ENCODE data around the gene CAMK1D. TPM values are rescaled to one million over a fixed set of nuclear protein-coding genes. Genes with fewer than 3 reads are reported as not detected.

Gene CAMK1D
- total RNA-seq, 2 donors from 2014 or later, result 4.5 to 7.8 TPM

GRCh38 chr10:12643279-12643678, 293.9 kb downstream of the CAMK1D start:
- no peak overlapping the region for H3K4me3 ChIP-seq (ENCODE audit: low read length)
- H3K36me3 Mint-ChIP-seq (ENCODE audit: low read depth), result no peaks in the 10 kb centered on the region
- TF ChIP-seq CTCF (conservative IDR thresholded peaks at IDR 0.05), result no peak

DNA sequence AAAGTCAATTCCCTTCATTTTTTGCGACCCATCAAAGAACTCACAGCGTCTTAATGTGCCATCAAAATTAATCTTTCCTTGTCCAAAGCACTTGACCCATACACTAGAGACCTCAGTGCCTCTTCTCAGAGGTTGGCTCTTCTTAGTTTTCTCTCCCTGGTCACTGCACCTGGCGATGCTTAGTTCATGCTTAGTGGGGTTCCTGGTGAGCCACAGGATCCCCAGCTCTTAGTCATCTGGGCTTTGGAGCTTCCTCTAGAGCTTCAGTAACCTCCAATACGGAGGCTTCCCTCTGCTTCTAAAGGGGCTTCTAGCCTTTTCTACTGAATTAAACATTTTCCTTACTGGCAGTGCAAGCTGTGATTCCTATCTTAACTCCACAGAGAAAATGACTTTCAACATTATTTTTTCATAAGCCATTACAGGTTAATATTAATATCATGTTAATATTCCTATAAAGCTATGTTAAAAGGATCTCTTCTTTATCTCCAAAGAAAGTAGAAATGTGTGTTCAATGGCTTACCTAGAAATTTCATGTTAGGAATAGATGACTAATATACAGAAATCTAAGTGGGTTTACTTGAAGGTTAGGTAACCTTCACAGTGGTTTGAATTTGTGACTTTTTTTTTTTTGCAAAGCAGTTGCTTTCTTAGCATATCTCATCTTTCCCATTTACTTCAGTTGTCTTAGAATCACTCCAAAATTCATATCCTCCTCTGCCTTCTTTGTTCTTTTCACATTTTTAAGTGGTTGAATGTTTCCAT, 295.2 kb downstream of the CAMK1D start:
- H3K27ac ChIP-seq (ENCODE audit: low read depth, low read length), result no peak overlapping the region
- no peaks in the 10 kb centered on the region for H3K36me3 ChIP-seq (ENCODE audit: control insufficient read depth, insufficient read depth, low read length)
- H3K4me3 Mint-ChIP-seq, result no peak overlapping the region
- H3K4me1 ChIP-seq (ENCODE audit: control insufficient read depth, insufficient read depth, low read length), result no peaks in the 10 kb centered on the region
- no peak for DNase-seq
- no peaks in the 10 kb centered on the region for H3K9me3 Mint-ChIP-seq
- H3K4me1 Mint-ChIP-seq, result peaks cover 9% of the 10 kb centered on the region
- H3K36me3 Mint-ChIP-seq (ENCODE audit: low read depth), result no peaks in the 10 kb centered on the region
- no peaks in the 10 kb centered on the region for H3K9me3 ChIP-seq (ENCODE audit: control insufficient read depth, low read length)
- TF ChIP-seq CTCF (conservative IDR thresholded peaks at IDR 0.05), result no peak
- no peaks in the 10 kb centered on the region for H3K27me3 ChIP-seq (ENCODE audit: control insufficient read depth, insufficient read depth, low read length, poor library complexity, severe bottlenecking)
- H3K9ac ChIP-seq (ENCODE audit: extremely low read depth, low read length, poor library complexity, severe bottlenecking), result no peak overlapping the region
- H3K4me3 ChIP-seq (ENCODE audit: low read length), result no peak overlapping the region
- H3K27me3 Mint-ChIP-seq (ENCODE audit: insufficient read depth), result no peaks in the 10 kb centered on the region
- no peak overlapping the region for H3K27ac Mint-ChIP-seq
- 86 to 100% methylated on average over 3 to 4 of the region's 4 CpGs for WGBS, 2 experiments (ENCODE audit: insufficient coverage in 1 of 2, insufficient read length in 1 of 2)

More at GRCh38 chr10:12643279-12643678, 293.9 kb downstream of the CAMK1D start:
- H3K27ac ChIP-seq (ENCODE audit: low read depth, low read length), result no peak overlapping the region
- no peak for DNase-seq
- H3K9me3 ChIP-seq (ENCODE audit: control insufficient read depth, low read length), result no peaks in the 10 kb centered on the region
- H3K27me3 ChIP-seq (ENCODE audit: control insufficient read depth, insufficient read depth, low read length, poor library complexity, severe bottlenecking), result no peaks in the 10 kb centered on the region
- no peak overlapping the region for H3K4me3 Mint-ChIP-seq
- no peaks in the 10 kb centered on the region for H3K27me3 Mint-ChIP-seq (ENCODE audit: insufficient read depth)
- H3K27ac Mint-ChIP-seq, result no peak overlapping the region
- peaks cover 20% of the 10 kb centered on the region for H3K4me1 Mint-ChIP-seq
- no peaks in the 10 kb centered on the region for H3K4me1 ChIP-seq (ENCODE audit: control insufficient read depth, insufficient read depth, low read length)
- H3K9ac ChIP-seq (ENCODE audit: extremely low read depth, low read length, poor library complexity, severe bottlenecking), result no peak overlapping the region
- H3K9me3 Mint-ChIP-seq, result no peaks in the 10 kb centered on the region
- no peaks in the 10 kb centered on the region for H3K36me3 ChIP-seq (ENCODE audit: control insufficient read depth, insufficient read depth, low read length)
- WGBS, 2 experiments (ENCODE audit: insufficient coverage in 1 of 2, insufficient read length in 1 of 2), result 94 to 98% methylated on average over 13 to 17 of the region's 17 CpGs

GRCh38 chr10:12645449-12645848, 296.1 kb downstream of the CAMK1D start:
- no peaks in the 10 kb centered on the region for H3K9me3 ChIP-seq (ENCODE audit: control insufficient read depth, low read length)
- H3K27ac ChIP-seq (ENCODE audit: low read depth, low read length), result no peak overlapping the region
- Mint-ChIP-seq H3K4me3 (no peak overlapping the region), H3K27ac (no peak overlapping the region), H3K4me1 (peaks cover 2% of the 10 kb centered on the region), H3K9me3 (no peaks in the 10 kb centered on the region), H3K27me3 (ENCODE audit: insufficient read depth) (no peaks in the 10 kb centered on the region), H3K36me3 (ENCODE audit: low read depth) (no peaks in the 10 kb centered on the region)
- no peak overlapping the region for H3K9ac ChIP-seq (ENCODE audit: extremely low read depth, low read length, poor library complexity, severe bottlenecking)
- H3K36me3 ChIP-seq (ENCODE audit: control insufficient read depth, insufficient read depth, low read length), result no peaks in the 10 kb centered on the region
- no peaks in the 10 kb centered on the region for H3K27me3 ChIP-seq (ENCODE audit: control insufficient read depth, insufficient read depth, low read length, poor library complexity, severe bottlenecking)
- no peak for TF ChIP-seq CTCF (conservative IDR thresholded peaks at IDR 0.05)
- WGBS, 2 experiments (ENCODE audit: insufficient coverage in 1 of 2, insufficient read length in 1 of 2), result 93 to 95% methylated on average over 9 to 11 of the region's 11 CpGs
- no peak overlapping the region for H3K4me3 ChIP-seq (ENCODE audit: low read length)
- H3K4me1 ChIP-seq (ENCODE audit: control insufficient read depth, insufficient read depth, low read length), result no peaks in the 10 kb centered on the region
- no peak for DNase-seq

All from endodermal cell (in vitro differentiated cells).